GM12878 (cell line): Measurements from ENCODE around the gene RPL5. TPM values are rescaled to one million over a fixed set of nuclear protein-coding genes. Genes with fewer than 3 reads are reported as not detected.
A peak's percentile ranks its signal among the peaks of the same experiment; 100 is the strongest.

Experiments used
- ASH2L ChIP-seq: fragments of 300-600, 200-600 bp; sonication (generic); IDR thresholded peaks from 2 replicates; pipeline ENCODE4 v1.6.1; 2017; ENCODE audit warnings: low read depth, mild to moderate bottlenecking, borderline replicate concordance
- IRF4 ChIP-seq: IDR thresholded peaks from 2 replicates; pipeline ENCODE4 v1.6.1; 2011; ENCODE audit warnings: low read depth, low read length
- KLF5 ChIP-seq: fragments of 450-650 bp; IDR thresholded peaks from 2 replicates; pipeline ENCODE4 v1.6.1; 2014; ENCODE audit warnings: mild to moderate bottlenecking; ENCODE audit not compliant: partially characterized antibody
- NFXL1 ChIP-seq: fragments of 450-650 bp; IDR thresholded peaks from 2 replicates; pipeline ENCODE4 v1.6.1; 2017; ENCODE audit warnings: antibody characterized with exemption, mild to moderate bottlenecking, borderline replicate concordance
- NRF1 ChIP-seq: conservative IDR thresholded peaks from 2 replicates; pipeline ENCODE4 v1.6.1; 2011; ENCODE audit warnings: mild to moderate bottlenecking, low read depth, low read length, improper control_type of control experiment
- RB1 ChIP-seq: fragments of 450-650 bp; formaldehyde crosslinking; IDR thresholded peaks from 2 replicates; pipeline ENCODE4 v1.6.1; 2017; ENCODE audit warnings: mild to moderate bottlenecking, borderline replicate concordance
- TBL1XR1 ChIP-seq: IDR thresholded peaks from 2 replicates; pipeline ENCODE4 v1.6.1; 2012; ENCODE audit warnings: low read depth, low read length, improper control_type of control experiment
- ZNF24 ChIP-seq: fragments of 450-650 bp; IDR thresholded peaks from 2 replicates; pipeline ENCODE4 v1.6.1; 2017; ENCODE audit warnings: antibody characterized with exemption, mild to moderate bottlenecking
- polyA plus RNA-seq, 11 experiments: library from polyadenylated mRNA; depleted of rRNA in 4 of 11; unstranded in 6 of 11; stranded (reverse) in 5 of 11; fragments of >200 nt; fragmentation: Nextera tagmentation in 4 of 11; fragmentation: Illumina TruSeq in 1 of 11; extraction: Ambion mirVana in 4 of 11; extraction: Trizol in 1 of 11; gene quantifications; 1 replicate in 1 of 11; 2 replicates in 10 of 11; pipeline versions ENCODE4 v1.2.1 to v1.2.3, GENCODE V29; 2011 to 2016; ENCODE audit warnings: inconsistent platforms in 2 of 11, missing spikeins in 2 of 11, low read depth in 1 of 11
- total RNA-seq, 4 experiments: library from RNA; depleted of rRNA in 3 of 4; stranded (reverse); fragments of >200 nt in 3 of 4; fragmentation: Illumina TruSeq in 1 of 4; extraction: Trizol in 1 of 4; gene quantifications; 2 replicates each; pipeline versions ENCODE4 v1.2.1 to v1.2.3, GENCODE V29; 2013 to 2021
- TF ChIP-seq, protein P1 (sequence below): fragments of 450-650 bp; IDR thresholded peaks from 2 replicates; pipeline ENCODE4 v1.6.1; 2016; ENCODE audit warnings: mild to moderate bottlenecking
- TF ChIP-seq, protein P2 (sequence below), 3 experiments: IDR thresholded peaks in 2 of 3; conservative IDR thresholded peaks in 1 of 3; 2 replicates each; pipeline ENCODE4 v1.5.1; 2011; ENCODE audit warnings: low read depth in 3 of 3, low read length in 3 of 3, mild to moderate bottlenecking in 3 of 3, control low read depth in 2 of 3, moderate library complexity in 2 of 3, inconsistent platforms in 1 of 3, mixed read lengths in 1 of 3; ENCODE audit not compliant: control insufficient read depth in 2 of 3, insufficient read depth in 1 of 3; ENCODE audit errors: extremely low read depth in 1 of 3
- TF ChIP-seq, protein P3 (sequence below): IDR thresholded peaks from 2 replicates; pipeline ENCODE4 v1.6.1; 2012; ENCODE audit warnings: low read length, inconsistent platforms
- TF ChIP-seq, protein P4 (sequence below): IDR thresholded peaks from 2 replicates; pipeline ENCODE4 v1.6.1; 2012; ENCODE audit warnings: improper control_type of control experiment, low read depth, low read length; ENCODE audit not compliant: insufficient replicate concordance
- TF ChIP-seq, protein P5 (sequence below): fragments of 450-650 bp; IDR thresholded peaks from 2 replicates; pipeline ENCODE4 v1.6.1; 2016; ENCODE audit warnings: mild to moderate bottlenecking, moderate library complexity, borderline replicate concordance

The RPL5 gene
- total and polyA plus RNA-seq, 10 of the 15 experiments (the other 5 are each of a cell fraction or from before 2014, with no cell fraction given), result 1,685 to 6,047 (median 2,601) TPM

DNA sequence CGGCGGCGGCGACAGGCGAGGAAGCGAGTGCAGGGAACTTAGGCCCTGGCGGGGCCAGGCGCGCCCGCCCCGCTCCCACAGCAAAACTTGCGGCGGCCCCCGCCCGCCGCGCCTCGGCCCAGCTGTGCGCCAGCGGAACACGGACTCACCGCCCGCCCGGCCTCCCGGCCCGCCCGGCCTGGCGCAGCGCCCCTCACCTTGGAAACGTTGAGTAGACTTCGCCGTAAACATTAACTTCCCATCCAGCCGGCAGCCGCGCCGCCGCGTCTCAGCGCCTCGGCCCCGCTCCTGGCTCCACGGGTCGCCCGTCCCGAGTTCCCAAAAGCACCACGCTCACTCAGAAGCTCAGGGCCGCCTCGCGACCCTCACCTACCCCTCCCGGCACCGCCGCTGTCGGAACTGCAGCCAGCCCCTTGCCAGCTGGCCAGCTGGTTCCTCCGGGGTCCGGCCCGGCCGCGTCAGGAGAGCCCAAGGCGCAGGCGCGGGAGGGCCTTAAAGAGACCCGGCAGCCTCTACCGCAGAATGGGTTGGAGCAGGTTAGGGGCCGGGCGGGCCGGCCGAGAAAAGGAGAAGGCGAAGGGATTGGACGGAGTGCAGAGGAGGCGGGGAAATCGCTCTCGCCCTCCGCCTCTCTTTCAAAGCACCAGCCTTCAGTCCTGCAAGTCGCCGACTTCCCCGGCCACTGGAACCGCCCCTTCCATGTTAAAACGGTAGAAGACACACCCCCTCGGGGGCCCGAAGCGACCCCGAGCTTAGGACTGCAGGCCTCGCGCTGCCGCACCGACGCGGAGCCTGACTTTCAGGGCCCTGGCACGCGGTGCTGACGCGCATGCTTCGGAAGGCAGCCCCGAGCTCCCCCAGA lies 47.0 kb upstream of the RPL5 start, which contains the start of gene EVI5 (continued):
- TF ChIP-seq, protein P1, sequence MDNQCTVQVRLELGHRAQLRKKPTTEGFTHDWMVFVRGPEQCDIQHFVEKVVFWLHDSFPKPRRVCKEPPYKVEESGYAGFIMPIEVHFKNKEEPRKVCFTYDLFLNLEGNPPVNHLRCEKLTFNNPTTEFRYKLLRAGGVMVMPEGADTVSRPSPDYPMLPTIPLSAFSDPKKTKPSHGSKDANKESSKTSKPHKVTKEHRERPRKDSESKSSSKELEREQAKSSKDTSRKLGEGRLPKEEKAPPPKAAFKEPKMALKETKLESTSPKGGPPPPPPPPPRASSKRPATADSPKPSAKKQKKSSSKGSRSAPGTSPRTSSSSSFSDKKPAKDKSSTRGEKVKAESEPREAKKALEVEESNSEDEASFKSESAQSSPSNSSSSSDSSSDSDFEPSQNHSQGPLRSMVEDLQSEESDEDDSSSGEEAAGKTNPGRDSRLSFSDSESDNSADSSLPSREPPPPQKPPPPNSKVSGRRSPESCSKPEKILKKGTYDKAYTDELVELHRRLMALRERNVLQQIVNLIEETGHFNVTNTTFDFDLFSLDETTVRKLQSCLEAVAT, result 0 out of 2 replicates have a peak, but pooled peaks have one; percentile 32
- TF ChIP-seq, protein P2, sequence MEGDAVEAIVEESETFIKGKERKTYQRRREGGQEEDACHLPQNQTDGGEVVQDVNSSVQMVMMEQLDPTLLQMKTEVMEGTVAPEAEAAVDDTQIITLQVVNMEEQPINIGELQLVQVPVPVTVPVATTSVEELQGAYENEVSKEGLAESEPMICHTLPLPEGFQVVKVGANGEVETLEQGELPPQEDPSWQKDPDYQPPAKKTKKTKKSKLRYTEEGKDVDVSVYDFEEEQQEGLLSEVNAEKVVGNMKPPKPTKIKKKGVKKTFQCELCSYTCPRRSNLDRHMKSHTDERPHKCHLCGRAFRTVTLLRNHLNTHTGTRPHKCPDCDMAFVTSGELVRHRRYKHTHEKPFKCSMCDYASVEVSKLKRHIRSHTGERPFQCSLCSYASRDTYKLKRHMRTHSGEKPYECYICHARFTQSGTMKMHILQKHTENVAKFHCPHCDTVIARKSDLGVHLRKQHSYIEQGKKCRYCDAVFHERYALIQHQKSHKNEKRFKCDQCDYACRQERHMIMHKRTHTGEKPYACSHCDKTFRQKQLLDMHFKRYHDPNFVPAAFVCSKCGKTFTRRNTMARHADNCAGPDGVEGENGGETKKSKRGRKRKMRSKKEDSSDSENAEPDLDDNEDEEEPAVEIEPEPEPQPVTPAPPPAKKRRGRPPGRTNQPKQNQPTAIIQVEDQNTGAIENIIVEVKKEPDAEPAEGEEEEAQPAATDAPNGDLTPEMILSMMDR (IDR thresholded peaks at IDR 0.05 in 2 of 3, conservative IDR thresholded peaks at IDR 0.05 in 1 of 3; ENCODE audit: control insufficient read depth in 2 of 3, extremely low read depth in 1 of 3, insufficient read depth in 1 of 3, low read depth in 3 of 3, low read length in 3 of 3), result peak in 2 of 3 experiments; percentile 28 to 39; a peak in 1 of 6 replicates
- 0 out of 2 replicates have a peak, but pooled peaks have one; percentile 46 for TF ChIP-seq ASH2L
- TF ChIP-seq KLF5, result peak; percentile 58
- TF ChIP-seq TBL1XR1, result no peak
- no peak for TF ChIP-seq IRF4
- 0 out of 2 replicates have a peak, but pooled peaks have one; percentile 73 for TF ChIP-seq RB1
- TF ChIP-seq, protein P3, sequence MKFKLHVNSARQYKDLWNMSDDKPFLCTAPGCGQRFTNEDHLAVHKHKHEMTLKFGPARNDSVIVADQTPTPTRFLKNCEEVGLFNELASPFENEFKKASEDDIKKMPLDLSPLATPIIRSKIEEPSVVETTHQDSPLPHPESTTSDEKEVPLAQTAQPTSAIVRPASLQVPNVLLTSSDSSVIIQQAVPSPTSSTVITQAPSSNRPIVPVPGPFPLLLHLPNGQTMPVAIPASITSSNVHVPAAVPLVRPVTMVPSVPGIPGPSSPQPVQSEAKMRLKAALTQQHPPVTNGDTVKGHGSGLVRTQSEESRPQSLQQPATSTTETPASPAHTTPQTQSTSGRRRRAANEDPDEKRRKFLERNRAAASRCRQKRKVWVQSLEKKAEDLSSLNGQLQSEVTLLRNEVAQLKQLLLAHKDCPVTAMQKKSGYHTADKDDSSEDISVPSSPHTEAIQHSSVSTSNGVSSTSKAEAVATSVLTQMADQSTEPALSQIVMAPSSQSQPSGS, result no peak
- TF ChIP-seq NRF1, result peak; percentile 56
- TF ChIP-seq, protein P4, sequence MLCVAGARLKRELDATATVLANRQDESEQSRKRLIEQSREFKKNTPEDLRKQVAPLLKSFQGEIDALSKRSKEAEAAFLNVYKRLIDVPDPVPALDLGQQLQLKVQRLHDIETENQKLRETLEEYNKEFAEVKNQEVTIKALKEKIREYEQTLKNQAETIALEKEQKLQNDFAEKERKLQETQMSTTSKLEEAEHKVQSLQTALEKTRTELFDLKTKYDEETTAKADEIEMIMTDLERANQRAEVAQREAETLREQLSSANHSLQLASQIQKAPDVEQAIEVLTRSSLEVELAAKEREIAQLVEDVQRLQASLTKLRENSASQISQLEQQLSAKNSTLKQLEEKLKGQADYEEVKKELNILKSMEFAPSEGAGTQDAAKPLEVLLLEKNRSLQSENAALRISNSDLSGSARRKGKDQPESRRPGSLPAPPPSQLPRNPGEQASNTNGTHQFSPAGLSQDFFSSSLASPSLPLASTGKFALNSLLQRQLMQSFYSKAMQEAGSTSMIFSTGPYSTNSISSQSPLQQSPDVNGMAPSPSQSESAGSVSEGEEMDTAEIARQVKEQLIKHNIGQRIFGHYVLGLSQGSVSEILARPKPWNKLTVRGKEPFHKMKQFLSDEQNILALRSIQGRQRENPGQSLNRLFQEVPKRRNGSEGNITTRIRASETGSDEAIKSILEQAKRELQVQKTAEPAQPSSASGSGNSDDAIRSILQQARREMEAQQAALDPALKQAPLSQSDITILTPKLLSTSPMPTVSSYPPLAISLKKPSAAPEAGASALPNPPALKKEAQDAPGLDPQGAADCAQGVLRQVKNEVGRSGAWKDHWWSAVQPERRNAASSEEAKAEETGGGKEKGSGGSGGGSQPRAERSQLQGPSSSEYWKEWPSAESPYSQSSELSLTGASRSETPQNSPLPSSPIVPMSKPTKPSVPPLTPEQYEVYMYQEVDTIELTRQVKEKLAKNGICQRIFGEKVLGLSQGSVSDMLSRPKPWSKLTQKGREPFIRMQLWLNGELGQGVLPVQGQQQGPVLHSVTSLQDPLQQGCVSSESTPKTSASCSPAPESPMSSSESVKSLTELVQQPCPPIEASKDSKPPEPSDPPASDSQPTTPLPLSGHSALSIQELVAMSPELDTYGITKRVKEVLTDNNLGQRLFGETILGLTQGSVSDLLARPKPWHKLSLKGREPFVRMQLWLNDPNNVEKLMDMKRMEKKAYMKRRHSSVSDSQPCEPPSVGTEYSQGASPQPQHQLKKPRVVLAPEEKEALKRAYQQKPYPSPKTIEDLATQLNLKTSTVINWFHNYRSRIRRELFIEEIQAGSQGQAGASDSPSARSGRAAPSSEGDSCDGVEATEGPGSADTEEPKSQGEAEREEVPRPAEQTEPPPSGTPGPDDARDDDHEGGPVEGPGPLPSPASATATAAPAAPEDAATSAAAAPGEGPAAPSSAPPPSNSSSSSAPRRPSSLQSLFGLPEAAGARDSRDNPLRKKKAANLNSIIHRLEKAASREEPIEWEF, result no peak
- TF ChIP-seq, protein P5, sequence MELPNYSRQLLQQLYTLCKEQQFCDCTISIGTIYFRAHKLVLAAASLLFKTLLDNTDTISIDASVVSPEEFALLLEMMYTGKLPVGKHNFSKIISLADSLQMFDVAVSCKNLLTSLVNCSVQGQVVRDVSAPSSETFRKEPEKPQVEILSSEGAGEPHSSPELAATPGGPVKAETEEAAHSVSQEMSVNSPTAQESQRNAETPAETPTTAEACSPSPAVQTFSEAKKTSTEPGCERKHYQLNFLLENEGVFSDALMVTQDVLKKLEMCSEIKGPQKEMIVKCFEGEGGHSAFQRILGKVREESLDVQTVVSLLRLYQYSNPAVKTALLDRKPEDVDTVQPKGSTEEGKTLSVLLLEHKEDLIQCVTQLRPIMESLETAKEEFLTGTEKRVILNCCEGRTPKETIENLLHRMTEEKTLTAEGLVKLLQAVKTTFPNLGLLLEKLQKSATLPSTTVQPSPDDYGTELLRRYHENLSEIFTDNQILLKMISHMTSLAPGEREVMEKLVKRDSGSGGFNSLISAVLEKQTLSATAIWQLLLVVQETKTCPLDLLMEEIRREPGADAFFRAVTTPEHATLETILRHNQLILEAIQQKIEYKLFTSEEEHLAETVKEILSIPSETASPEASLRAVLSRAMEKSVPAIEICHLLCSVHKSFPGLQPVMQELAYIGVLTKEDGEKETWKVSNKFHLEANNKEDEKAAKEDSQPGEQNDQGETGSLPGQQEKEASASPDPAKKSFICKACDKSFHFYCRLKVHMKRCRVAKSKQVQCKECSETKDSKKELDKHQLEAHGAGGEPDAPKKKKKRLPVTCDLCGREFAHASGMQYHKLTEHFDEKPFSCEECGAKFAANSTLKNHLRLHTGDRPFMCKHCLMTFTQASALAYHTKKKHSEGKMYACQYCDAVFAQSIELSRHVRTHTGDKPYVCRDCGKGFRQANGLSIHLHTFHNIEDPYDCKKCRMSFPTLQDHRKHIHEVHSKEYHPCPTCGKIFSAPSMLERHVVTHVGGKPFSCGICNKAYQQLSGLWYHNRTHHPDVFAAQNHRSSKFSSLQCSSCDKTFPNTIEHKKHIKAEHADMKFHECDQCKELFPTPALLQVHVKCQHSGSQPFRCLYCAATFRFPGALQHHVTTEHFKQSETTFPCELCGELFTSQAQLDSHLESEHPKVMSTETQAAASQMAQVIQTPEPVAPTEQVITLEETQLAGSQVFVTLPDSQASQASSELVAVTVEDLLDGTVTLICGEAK, result no peak
- TF ChIP-seq ZNF24, result 0 out of 2 replicates have a peak, but pooled peaks have one; percentile 24
- TF ChIP-seq NFXL1, result no peak
